ENCODE data around the gene RGCC. TPM values are rescaled to one million over a fixed set of nuclear protein-coding genes. Genes with fewer than 3 reads are reported as not detected.

Gene RGCC
- total and polyA plus RNA-seq, 2 of the 4 experiments (the other 2 are of a cell fraction): 7.5 to 7.6 TPM

GRCh38 chr13:41509971-41510370, 52.6 kb downstream of the RGCC start:
- WGBS, 2 experiments (ENCODE audit: extremely low coverage in 2 of 2, insufficient read length in 1 of 2): 71% methylated on average over 1 of the region's 3 CpGs; no CpG with 5 or more reads in 1 of the 2 experiments
- Histone ChIP-seq H4K91ac (ENCODE audit: insufficient read depth, low read depth, low read length) (no peak overlapping the region), H3K9me1 (ENCODE audit: insufficient read depth, low read length) (peaks cover 7% of the 10 kb centered on the region), H3K36me3 (ENCODE audit: control insufficient read depth, insufficient read depth, low read length) (no peaks in the 10 kb centered on the region), H3K23ac (ENCODE audit: low read depth, low read length) (no peak overlapping the region), H4K8ac (ENCODE audit: low read depth in 2 of 2, low read length in 2 of 2) (no peak overlapping the region), H2AK5ac (ENCODE audit: low read depth, low read length) (no peak overlapping the region), H3K56ac (ENCODE audit: extremely low read depth, insufficient read depth, low read length) (no peak overlapping the region), H3K4me2 (ENCODE audit: low read depth, low read length) (no peak overlapping the region), H3K79me1 (ENCODE audit: low read depth in 1 of 2, low read length in 2 of 2) (no peaks in the 10 kb centered on the region), H3K18ac (ENCODE audit: low read depth, low read length) (no peak overlapping the region), H3K9me3 (ENCODE audit: control insufficient read depth, insufficient read depth, low read length) (no peaks in the 10 kb centered on the region; the same call in 1 of the 2 replicates), H2AFZ (replicated peaks; ENCODE audit: low read length, poor library complexity) (no peak overlapping the region), H3K4me3 (ENCODE audit: insufficient read depth, low read depth, low read length) (no peak overlapping the region), H4K20me1 (ENCODE audit: insufficient read depth, low read length) (no peaks in the 10 kb centered on the region), H3K27ac (ENCODE audit: insufficient read depth, low read length) (no peak overlapping the region), H4K5ac (ENCODE audit: low read depth, low read length) (no peak overlapping the region), H2BK15ac (ENCODE audit: low read depth, low read length) (no peak overlapping the region), H3K4me1 (ENCODE audit: control insufficient read depth, insufficient read depth, low read length) (peaks cover 4% of the 10 kb centered on the region), H3K14ac (replicated peaks; ENCODE audit: low read depth, low read length) (no peak overlapping the region), H3K4ac (ENCODE audit: low read depth, low read length) (no peak overlapping the region), H2BK5ac (ENCODE audit: low read depth, low read length, poor library complexity, severe bottlenecking) (no peak overlapping the region), H2BK120ac (ENCODE audit: low read depth, low read length) (no peak overlapping the region), H2AK9ac (replicated peaks; ENCODE audit: low read depth, low read length, poor library complexity) (no peak overlapping the region), H2BK20ac (ENCODE audit: low read depth, low read length) (no peak overlapping the region), H3K9ac (ENCODE audit: low read depth, low read length) (no peak overlapping the region), H3K27me3 (ENCODE audit: control insufficient read depth, insufficient read depth, low read length) (no peaks in the 10 kb centered on the region)
- ATAC-seq (ENCODE audit: low read depth) (no peak), DNase-seq (no peak)
- in situ Hi-C loops (cut with MboI; ENCODE audit: low sequenced_read_pairs): no loop called here
- no TSS peak for BruUV-seq (replicated peaks)
- dilution Hi-C loops (cut with HindIII; ENCODE audit: low sequenced_read_pairs, unreplicated experiment): no loop called here
- no peak for TF ChIP-seq MXI1 (IDR thresholded peaks at IDR 0.05; ENCODE audit: borderline replicate concordance, low read depth, low read length)
- no peak for TF ChIP-seq BHLHE40 (IDR thresholded peaks at IDR 0.05; ENCODE audit: low read depth, low read length)
- no peak for TF ChIP-seq MAZ (IDR thresholded peaks at IDR 0.05; ENCODE audit: borderline replicate concordance, low read depth, low read length)
- TF ChIP-seq RFX5 (IDR thresholded peaks at IDR 0.05; ENCODE audit: low read depth, low read length): no peak
- no peak for TF ChIP-seq SMC3 (IDR thresholded peaks at IDR 0.05; ENCODE audit: low read depth, low read length)
- no peak for TF ChIP-seq ELK1 (IDR thresholded peaks at IDR 0.05; ENCODE audit: borderline replicate concordance, low read depth, low read length)
- CTCF ChIA-PET: no interaction called here
- intact Hi-C loops (cut with micrococcal nuclease): no loop called here
- POLR2A ChIA-PET (ENCODE audit: unreplicated experiment): no interaction called here
